ENCODE data around the gene CLCN7. TPM values are rescaled to one million over a fixed set of nuclear protein-coding genes. Genes with fewer than 3 reads are reported as not detected.

CLCN7 gene
- total and polyA plus RNA-seq, 2 of the 8 experiments (the other 6 are each of a cell fraction or from before 2014, with no cell fraction given) = 38.6 to 81.5 TPM

- TF ChIP-seq SUZ12 (IDR thresholded peaks at IDR 0.05; ENCODE audit: low read length) = no peak
- no peak for TF ChIP-seq RFX5 (IDR thresholded peaks at IDR 0.05; ENCODE audit: borderline replicate concordance, low read depth, low read length)
- TF ChIP-seq ZNF274 (IDR thresholded peaks at IDR 0.05; ENCODE audit: borderline replicate concordance, extremely low read depth, low read length) = no peak
- no peak for TF ChIP-seq TBP (IDR thresholded peaks at IDR 0.05; ENCODE audit: low read depth, low read length)
- no peak for TF ChIP-seq CEBPB (IDR thresholded peaks at IDR 0.05; ENCODE audit: low read depth, low read length)
- no peak for TF ChIP-seq EGR1 (IDR thresholded peaks at IDR 0.05; ENCODE audit: borderline replicate concordance, low read depth, low read length)
These were observed 76.5 kb downstream of the CLCN7 start (continued) for GRCh38 chr16:1398351-1398750.
